Neural progenitor cell (in vitro differentiated cells): ENCODE results near the gene B3GNT4.

Experiments used
- CTCF ChIP-seq: fragments of 200-600 bp; sonication (generic); IDR thresholded peaks from 2 replicates; pipeline ENCODE4 v1.5.1; 2017; ENCODE audit warnings: antibody characterized with exemption, mild to moderate bottlenecking
- EZH2 ChIP-seq: fragments of 200-600 bp; sonication (generic); IDR thresholded peaks from 2 replicates; pipeline ENCODE4 v1.6.1; 2017; ENCODE audit warnings: antibody characterized with exemption, mild to moderate bottlenecking, moderate library complexity

GRCh38 chr12:122197612-122197966 lies 5.9 kb upstream of the B3GNT4 start:
- TF ChIP-seq CTCF (no peak), EZH2 (no peak)
